B cell (primary cell): ENCODE results near the gene TRERF1. TPM values are rescaled to one million over a fixed set of nuclear protein-coding genes. Genes with fewer than 3 reads are reported as not detected.

ENCODE experiments used
- ATAC-seq: fragments of 200-7000 bp; cut with Tn5 transposase; one replicate; pipeline ENCODE4 v1.10.0; 2021; ENCODE audit warnings: low read depth, mild to moderate bottlenecking, moderate number of reproducible peaks, moderate library complexity
- CTCF ChIA-PET: fragments of 350-600 bp; sonication (Branson Sonifier 250); formaldehyde crosslinking; loops from one replicate; lab custom pipeline; 2021; ENCODE audit warnings: antibody characterized with exemption, inconsistent platforms; lab: Charles Lee
- POLR2A ChIA-PET: fragments of 350-600 bp; sonication (Branson Sonifier 250); formaldehyde crosslinking; loops from one replicate; lab custom pipeline; 2021; ENCODE audit warnings: antibody characterized with exemption; lab: Charles Lee
- DNase-seq: peaks from one replicate; pipeline ENCODE4 v3.0.0; 2013
- H2AFZ ChIP-seq: 2 replicates; pipeline ENCODE4 v1.6.1; 2012; ENCODE audit warnings: mild to moderate bottlenecking, low read depth, low read length; ENCODE audit not compliant: insufficient read depth, poor library complexity, severe bottlenecking
- H3K27ac ChIP-seq, 2 donors: 1 replicate in 1 of 2; 2 replicates in 1 of 2; pipeline ENCODE4 v1.5.1; 2012 to 2013; ENCODE audit warnings: low read length in 2 of 2, mild to moderate bottlenecking in 2 of 2, moderate library complexity in 1 of 2
- H3K27me3 ChIP-seq, 4 experiments: fragments of 200-600 bp in 1 of 4; sonication (generic) in 1 of 4; replicated peaks in 1 of 4; 1 replicate in 2 of 4; 2 replicates in 2 of 4; pipeline versions ENCODE4 v1.6.1 to v1.7.0; 2013 to 2016; ENCODE audit warnings: low read length in 3 of 4, mild to moderate bottlenecking in 2 of 4, mixed read lengths in 1 of 4, moderate library complexity in 1 of 4; ENCODE audit not compliant: insufficient read depth in 4 of 4, control insufficient read depth in 3 of 4; ENCODE audit errors: control extremely low read depth in 1 of 4
- H3K36me3 ChIP-seq, 2 experiments: replicated peaks in 1 of 2; 1 replicate in 1 of 2; 2 replicates in 1 of 2; pipeline versions ENCODE4 v1.6.1 to v1.7.1; 2013; ENCODE audit warnings: low read length in 1 of 2; ENCODE audit not compliant: insufficient read depth in 2 of 2, control insufficient read depth in 1 of 2; ENCODE audit errors: control extremely low read depth in 1 of 2, extremely low read depth in 1 of 2
- H3K4me1 ChIP-seq, 2 donors: fragments of 200-600 bp in 1 of 2; sonication (generic) in 1 of 2; 1 replicate in 1 of 2; 2 replicates in 1 of 2; pipeline versions ENCODE4 v1.5.1 to v1.6.1; 2013 to 2017; ENCODE audit warnings: low read length in 2 of 2; ENCODE audit not compliant: control insufficient read depth in 2 of 2, insufficient read depth in 2 of 2
- H3K4me2 ChIP-seq: replicated peaks from 2 replicates; pipeline ENCODE3; 2012; ENCODE audit warnings: mild to moderate bottlenecking, low read depth, low read length; ENCODE audit not compliant: poor library complexity, severe bottlenecking
- H3K4me3 ChIP-seq, 5 experiments: fragments of 200-600 bp in 1 of 5; sonication (generic) in 1 of 5; 1 replicate in 3 of 5; 2 replicates in 2 of 5; pipeline versions ENCODE4 v1.5.1 to v1.7.0; 2011 to 2016; ENCODE audit warnings: low read length in 4 of 5, mild to moderate bottlenecking in 4 of 5, low read depth in 2 of 5, control low read depth in 1 of 5, moderate library complexity in 1 of 5; ENCODE audit not compliant: insufficient read depth in 1 of 5; ENCODE audit errors: control extremely low read depth in 1 of 5, extremely low read depth in 1 of 5
- H3K79me2 ChIP-seq: fragments of 200-600 bp; sonication (generic); one replicate; pipeline ENCODE4 v1.6.0; 2016; ENCODE audit warnings: low read length; ENCODE audit not compliant: control insufficient read depth, insufficient read depth
- H3K9ac ChIP-seq: fragments of 200-600 bp; sonication (generic); 2 replicates; pipeline ENCODE4 v1.6.1; 2017; ENCODE audit warnings: mild to moderate bottlenecking, low read length, moderate library complexity
- H3K9me3 ChIP-seq, 3 donors: one replicate each; pipeline versions ENCODE4 v1.6.1 to v1.7.1; 2013; ENCODE audit warnings: low read length in 2 of 3; ENCODE audit not compliant: control insufficient read depth in 2 of 3, insufficient read depth in 1 of 3; ENCODE audit errors: control extremely low read depth in 1 of 3
- H4K20me1 ChIP-seq: 2 replicates; pipeline ENCODE4 v1.6.0; 2012; ENCODE audit warnings: mild to moderate bottlenecking, low read length; ENCODE audit not compliant: insufficient read depth, control insufficient read depth, poor library complexity, severe bottlenecking
- H3K27ac Mint-ChIP-seq: one replicate; pipeline ENCODE4 v1.8.0; 2021; ENCODE audit warnings: mixed read lengths
- H3K27me3 Mint-ChIP-seq: one replicate; pipeline ENCODE4 v1.8.0; 2021; ENCODE audit warnings: mixed read lengths
- H3K4me1 Mint-ChIP-seq: one replicate; pipeline ENCODE4 v1.8.0; 2021; ENCODE audit warnings: mixed read lengths
- H3K4me3 Mint-ChIP-seq: one replicate; pipeline ENCODE4 v1.8.0; 2021; ENCODE audit warnings: mixed read lengths
- H3K9me3 Mint-ChIP-seq: one replicate; pipeline ENCODE4 v1.8.0; 2022; ENCODE audit warnings: mixed read lengths; ENCODE audit not compliant: insufficient read depth
- CTCF ChIP-seq: fragments of 200-600 bp; IDR thresholded peaks from one replicate; pipeline ENCODE4 v1.8.0; 2022; ENCODE audit warnings: antibody characterized with exemption, mild to moderate bottlenecking
- EZH2 ChIP-seq: IDR thresholded peaks from 2 replicates; pipeline ENCODE4 v1.6.1; 2012; ENCODE audit warnings: borderline replicate concordance, low read depth, mild to moderate bottlenecking, moderate library complexity, low read length; ENCODE audit not compliant: insufficient read depth, poor library complexity, severe bottlenecking
- WGBS: methylation state at CpG from one replicate; pipeline ENCODE4 v1.1.5; 2013; ENCODE audit warnings: missing lambda C conversion rate; ENCODE audit not compliant: insufficient coverage; 5-methylcytosine and 5-hydroxymethylcytosine counted together
- intact Hi-C: fragments of 100-400 bp; cut with micrococcal nuclease; formaldehyde crosslinking; loops from one replicate; pipeline ENCODE4 v1.10.0; 2022
- polyA plus RNA-seq: library from polyadenylated mRNA; depleted of rRNA; stranded (reverse); fragments of >200 nt; gene quantifications from 2 replicates; pipeline ENCODE4 v1.2.3, GENCODE V29; 2012
- total RNA-seq, 2 donors: library from RNA; stranded (reverse); fragments of 120-200 nt in 1 of 2; gene quantifications; 1 replicate in 1 of 2; 2 replicates in 1 of 2; pipeline versions ENCODE4 v1.2.3 to v1.2.4, GENCODE V29; 2013 to 2022

Gene TRERF1
- total and polyA plus RNA-seq, 2 donors (not counting 1 experiment from before 2014, with no cell fraction given) = 3.5 to 6.7 TPM

- Histone ChIP-seq H2AFZ (no peak overlapping the region), H3K27ac (no peak overlapping the region), H3K79me2 (no peaks in the 10 kb centered on the region), H3K4me3 (no peak overlapping the region), H3K4me2 (no peak overlapping the region), H3K36me3 (no peaks in the 10 kb centered on the region), H3K27me3 (no peaks in the 10 kb centered on the region), H4K20me1 (no peaks in the 10 kb centered on the region), H3K4me1 (no peaks in the 10 kb centered on the region), H3K9me3 (no peaks in the 10 kb centered on the region), H3K9ac (no peak overlapping the region)
- POLR2A ChIA-PET = no interaction called here
- TF ChIP-seq EZH2 = no peak
- no peak for TF ChIP-seq CTCF
- 86% methylated on average over 5 of the region's 5 CpGs for WGBS
- no peak overlapping the region for H3K4me3 Mint-ChIP-seq
- H3K27ac Mint-ChIP-seq = no peak overlapping the region
- intact Hi-C loops = no loop called here
- H3K27me3 Mint-ChIP-seq = no peaks in the 10 kb centered on the region
- ATAC-seq (no peak), DNase-seq (no peak)
- H3K9me3 Mint-ChIP-seq = no peaks in the 10 kb centered on the region
- H3K4me1 Mint-ChIP-seq = no peaks in the 10 kb centered on the region
- CTCF ChIA-PET = interaction anchor here (1.0 to 1.1 kb wide), 2 partner anchors 12 to 357 kb away, joined by 3 to 5 read pairs; no protein-coding TSS in a partner anchor
Measured at GRCh38 chr6:42190554-42191183, 261.1 kb downstream of the TRERF1 start.

- H3K9me3 Mint-ChIP-seq = no peaks in the 10 kb centered on the region
- ATAC-seq (no peak), DNase-seq (no peak)
- H3K9me3 ChIP-seq = no peaks in the 10 kb centered on the region
- H2AFZ ChIP-seq = no peak overlapping the region
- no peaks in the 10 kb centered on the region for H3K4me1 Mint-ChIP-seq
- no peaks in the 10 kb centered on the region for H4K20me1 ChIP-seq
- WGBS = 96% methylated on average over 4 of the region's 6 CpGs
- H3K36me3 ChIP-seq = no peaks in the 10 kb centered on the region
- H3K27me3 Mint-ChIP-seq = no peaks in the 10 kb centered on the region
- intact Hi-C loops = no loop called here
- CTCF ChIA-PET = interaction anchor here (1.1 kb wide), 1 partner anchor 585 kb away, joined by 3 read pairs; no protein-coding TSS in a partner anchor
- no peak for TF ChIP-seq EZH2
- TF ChIP-seq CTCF = no peak
- H3K4me1 ChIP-seq = no peaks in the 10 kb centered on the region
- no peaks in the 10 kb centered on the region for H3K79me2 ChIP-seq
- no peak overlapping the region for H3K4me2 ChIP-seq
- POLR2A ChIA-PET = interaction anchor here (0.6 kb wide), 2 partner anchors 23 to 434 kb away, joined by 3 to 4 read pairs; no protein-coding TSS in a partner anchor
- H3K9ac ChIP-seq = no peak overlapping the region
- no peak overlapping the region for H3K27ac Mint-ChIP-seq
- H3K4me3 ChIP-seq = no peak overlapping the region
- no peaks in the 10 kb centered on the region for H3K27me3 ChIP-seq
- no peak overlapping the region for H3K27ac ChIP-seq
- no peak overlapping the region for H3K4me3 Mint-ChIP-seq
Measured at GRCh38 chr6:42188406-42188805, 263.3 kb downstream of the TRERF1 start.
